ENCODE results near the gene FN3KRP.

DNA sequence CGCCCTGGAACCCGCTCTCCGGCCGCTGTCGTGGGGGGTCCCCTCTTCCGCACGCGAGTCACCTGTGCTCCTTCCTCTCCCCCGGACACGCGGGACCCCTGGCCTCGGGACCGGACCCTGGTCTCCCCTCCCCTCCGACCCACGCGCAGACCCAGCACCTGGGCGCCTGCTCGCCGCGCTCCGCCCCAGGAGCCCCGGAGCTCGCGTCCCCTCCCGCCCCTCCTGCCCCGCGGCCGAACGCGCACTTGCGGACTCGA, 18.8 kb upstream of the FN3KRP start:
- TF ChIP-seq, protein P1, sequence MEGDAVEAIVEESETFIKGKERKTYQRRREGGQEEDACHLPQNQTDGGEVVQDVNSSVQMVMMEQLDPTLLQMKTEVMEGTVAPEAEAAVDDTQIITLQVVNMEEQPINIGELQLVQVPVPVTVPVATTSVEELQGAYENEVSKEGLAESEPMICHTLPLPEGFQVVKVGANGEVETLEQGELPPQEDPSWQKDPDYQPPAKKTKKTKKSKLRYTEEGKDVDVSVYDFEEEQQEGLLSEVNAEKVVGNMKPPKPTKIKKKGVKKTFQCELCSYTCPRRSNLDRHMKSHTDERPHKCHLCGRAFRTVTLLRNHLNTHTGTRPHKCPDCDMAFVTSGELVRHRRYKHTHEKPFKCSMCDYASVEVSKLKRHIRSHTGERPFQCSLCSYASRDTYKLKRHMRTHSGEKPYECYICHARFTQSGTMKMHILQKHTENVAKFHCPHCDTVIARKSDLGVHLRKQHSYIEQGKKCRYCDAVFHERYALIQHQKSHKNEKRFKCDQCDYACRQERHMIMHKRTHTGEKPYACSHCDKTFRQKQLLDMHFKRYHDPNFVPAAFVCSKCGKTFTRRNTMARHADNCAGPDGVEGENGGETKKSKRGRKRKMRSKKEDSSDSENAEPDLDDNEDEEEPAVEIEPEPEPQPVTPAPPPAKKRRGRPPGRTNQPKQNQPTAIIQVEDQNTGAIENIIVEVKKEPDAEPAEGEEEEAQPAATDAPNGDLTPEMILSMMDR (IDR thresholded peaks at IDR 0.05): no peak
- no peak for TF ChIP-seq EP300 (IDR thresholded peaks at IDR 0.05; ENCODE audit: low read depth)

Measured in transverse colon (tissue), 3 donors.